SK-N-SH (cell line): ENCODE data around the gene NUAK1. TPM values are rescaled to one million over a fixed set of nuclear protein-coding genes. Genes with fewer than 3 reads are reported as not detected.

Experiments
- CTCF ChIA-PET: fragments of 300-600, 350-600 bp; formaldehyde crosslinking; extraction: SDS; loops from one replicate; lab custom pipeline; 2021; lab: Yijun Ruan, JAX
- POLR2A ChIA-PET: fragments of 350-600 bp; sonication (Branson Sonifier 250); formaldehyde crosslinking; extraction: SDS; loops from one replicate; lab custom pipeline; 2020; ENCODE audit warnings: antibody characterized with exemption, inconsistent platforms; lab: Yijun Ruan, JAX
- DNase-seq: peaks from one replicate; pipeline ENCODE4 v3.0.0; 2012
- H2AFZ ChIP-seq: fragments of 200-600 bp; sonication (generic); 2 replicates; pipeline ENCODE4 v1.8.1; 2016; ENCODE audit warnings: antibody characterized with exemption, mild to moderate bottlenecking, low read depth
- H3F3A ChIP-seq: fragments of 200-600 bp; sonication (generic); replicated peaks from 2 replicates; pipeline ENCODE3; 2016; ENCODE audit warnings: antibody characterized with exemption, mild to moderate bottlenecking; ENCODE audit not compliant: insufficient read depth
- H3K27ac ChIP-seq, 2 experiments: fragments of 200-500 bp in 1 of 2; fragments of 200-600 bp in 1 of 2; sonication (Bioruptor generic) in 1 of 2; sonication (generic), shearing (Covaris generic) in 1 of 2; 2 replicates each; pipeline versions ENCODE4 v1.5.1 to v1.6.1; 2014 to 2016; ENCODE audit warnings: low read depth in 2 of 2, inconsistent platforms in 1 of 2, low read length in 1 of 2, mild to moderate bottlenecking in 1 of 2, mixed read lengths in 1 of 2
- H3K27me3 ChIP-seq: fragments of 200-600 bp; sonication (generic), shearing (Covaris generic); 2 replicates; pipeline ENCODE4 v1.6.1; 2016; ENCODE audit warnings: mixed run types; ENCODE audit not compliant: insufficient read depth
- H3K36me3 ChIP-seq, 2 experiments: fragments of 200-500 bp in 1 of 2; fragments of 200-600 bp in 1 of 2; sonication (Bioruptor generic) in 1 of 2; sonication (generic) in 1 of 2; replicated peaks in 1 of 2; 2 replicates each; pipeline versions ENCODE3 to v1.5.1; 2014 to 2016; ENCODE audit warnings: low read length in 1 of 2, mild to moderate bottlenecking in 1 of 2; ENCODE audit not compliant: insufficient read depth in 2 of 2, control insufficient read depth in 1 of 2
- H3K4me1 ChIP-seq, 2 experiments: fragments of 200-500 bp in 1 of 2; fragments of 200-600 bp in 1 of 2; sonication (Bioruptor generic) in 1 of 2; sonication (generic), shearing (Covaris generic) in 1 of 2; 2 replicates each; pipeline versions ENCODE4 v1.5.1 to v1.6.1; 2014 to 2016; ENCODE audit warnings: low read depth in 1 of 2, low read length in 1 of 2, mixed run types in 1 of 2; ENCODE audit not compliant: insufficient read depth in 2 of 2, control insufficient read depth in 1 of 2
- H3K4me2 ChIP-seq: fragments of 200-600 bp; sonication (generic), shearing (Covaris generic); 2 replicates; pipeline ENCODE4 v1.6.1; 2017; ENCODE audit warnings: mixed run types
- H3K4me3 ChIP-seq, 2 experiments: fragments of 200-500 bp in 1 of 2; fragments of 200-600 bp in 1 of 2; sonication (Bioruptor generic) in 1 of 2; sonication (generic), shearing (Covaris generic) in 1 of 2; 2 replicates each; pipeline versions ENCODE4 v1.5.1 to v1.8.1; 2014 to 2016; ENCODE audit warnings: low read depth in 2 of 2, inconsistent platforms in 1 of 2, low read length in 1 of 2, mild to moderate bottlenecking in 1 of 2, mixed read lengths in 1 of 2, moderate library complexity in 1 of 2
- H3K79me2 ChIP-seq: fragments of 200-600 bp; sonication (generic); 2 replicates; pipeline ENCODE4 v1.8.1; 2017; ENCODE audit warnings: mild to moderate bottlenecking; ENCODE audit not compliant: insufficient read depth
- H3K9ac ChIP-seq: fragments of 200-600 bp; sonication (generic); 2 replicates; pipeline ENCODE4 v1.6.1; 2017; ENCODE audit warnings: mixed run types
- H3K9me2 ChIP-seq: fragments of 200-600 bp; sonication (generic); 2 replicates; pipeline ENCODE4 v1.6.1; 2017; ENCODE audit warnings: mixed run types
- H3K9me3 ChIP-seq: fragments of 200-600 bp; sonication (generic); 2 replicates; pipeline ENCODE4 v1.6.1; 2017; ENCODE audit warnings: mixed run types, mild to moderate bottlenecking, moderate library complexity
- H4K20me1 ChIP-seq: fragments of 200-600 bp; sonication (generic); 2 replicates; pipeline ENCODE4 v1.6.1; 2017; ENCODE audit warnings: mild to moderate bottlenecking, mixed run types; ENCODE audit not compliant: insufficient read depth
- ELF1 ChIP-seq: IDR thresholded peaks from 2 replicates; pipeline ENCODE4 v1.4.0; 2012
- EP300 ChIP-seq, 2 experiments: IDR thresholded peaks; 2 replicates each; pipeline versions ENCODE4 v1.4.0 to v1.6.1; 2012; ENCODE audit warnings: borderline replicate concordance in 1 of 2, low read depth in 1 of 2, low read length in 1 of 2
- FOSL2 ChIP-seq: IDR thresholded peaks from 2 replicates; pipeline ENCODE4 v1.4.0; 2012; ENCODE audit warnings: low read depth, mild to moderate bottlenecking, moderate library complexity, borderline replicate concordance
- FOXJ3 ChIP-seq: sonication (generic); formaldehyde crosslinking; IDR thresholded peaks from 2 replicates; pipeline ENCODE4 v1.5.1; 2020; ENCODE audit warnings: mild to moderate bottlenecking, missing genetic modification reagents
- FOXM1 ChIP-seq: IDR thresholded peaks from 2 replicates; pipeline ENCODE4 v1.4.0; 2012; ENCODE audit warnings: low read depth, mild to moderate bottlenecking
- GABPA ChIP-seq: IDR thresholded peaks from 2 replicates; pipeline ENCODE4 v1.4.0; 2012; ENCODE audit warnings: low read depth, mild to moderate bottlenecking
- GATA2 ChIP-seq: sonication (generic); formaldehyde crosslinking; IDR thresholded peaks from 2 replicates; pipeline ENCODE4 v1.5.0; 2020; ENCODE audit warnings: mild to moderate bottlenecking, missing genetic modification reagents
- JUND ChIP-seq: IDR thresholded peaks from 2 replicates; pipeline ENCODE4 v1.4.0; 2012
- MEF2A ChIP-seq: IDR thresholded peaks from 2 replicates; pipeline ENCODE4 v1.4.0; 2012; ENCODE audit warnings: low read depth, borderline replicate concordance
- MXI1 ChIP-seq: IDR thresholded peaks from 2 replicates; pipeline ENCODE4 v1.6.1; 2012; ENCODE audit warnings: mild to moderate bottlenecking, low read depth, low read length, improper control_type of control experiment
- NRF1 ChIP-seq: IDR thresholded peaks from 2 replicates; pipeline ENCODE4 v1.6.1; 2012; ENCODE audit warnings: low read depth, mild to moderate bottlenecking, low read length
- POLR2AphosphoS5 ChIP-seq: IDR thresholded peaks from 2 replicates; pipeline ENCODE4 v1.6.1; 2012; ENCODE audit warnings: low read depth, low read length
- RAD21 ChIP-seq: IDR thresholded peaks from 2 replicates; pipeline ENCODE4 v1.6.1; 2012; ENCODE audit warnings: mild to moderate bottlenecking, low read length
- RFX5 ChIP-seq: IDR thresholded peaks from 2 replicates; pipeline ENCODE4 v1.6.1; 2012; ENCODE audit warnings: mild to moderate bottlenecking, improper control_type of control experiment, low read length
- RXRA ChIP-seq: IDR thresholded peaks from 2 replicates; pipeline ENCODE4 v1.4.0; 2012; ENCODE audit warnings: low read depth, mild to moderate bottlenecking, borderline replicate concordance
- SIN3A ChIP-seq: IDR thresholded peaks from 2 replicates; pipeline ENCODE4 v1.6.1; 2012; ENCODE audit warnings: low read depth, mild to moderate bottlenecking, low read length, moderate library complexity, borderline replicate concordance
- SMC3 ChIP-seq: IDR thresholded peaks from 2 replicates; pipeline ENCODE4 v1.6.1; 2012; ENCODE audit warnings: low read depth, low read length, improper control_type of control experiment
- TCF12 ChIP-seq: IDR thresholded peaks from 2 replicates; pipeline ENCODE4 v1.4.0; 2012
- TEAD4 ChIP-seq: IDR thresholded peaks from 2 replicates; pipeline ENCODE4 v1.4.0; 2012; ENCODE audit warnings: mild to moderate bottlenecking, borderline replicate concordance; ENCODE audit not compliant: insufficient read depth
- USF1 ChIP-seq: IDR thresholded peaks from 2 replicates; pipeline ENCODE4 v1.4.0; 2012; ENCODE audit warnings: low read depth, borderline replicate concordance
- WGBS: methylation state at CpG from one replicate; pipeline ENCODE4 v1.1.6; 2017; ENCODE audit warnings: low lambda C conversion rate; 5-methylcytosine and 5-hydroxymethylcytosine counted together
- polyA plus RNA-seq, 3 experiments: library from polyadenylated mRNA; depleted of rRNA; stranded (reverse); fragments of >200 nt; gene quantifications; 2 replicates each; pipeline ENCODE4 v1.2.3, GENCODE V29; 2012
- TF ChIP-seq, protein P1 (sequence below): IDR thresholded peaks from 2 replicates; pipeline ENCODE4 v1.4.0; 2012; ENCODE audit warnings: low read depth
- TF ChIP-seq, protein P2 (sequence below): fragments of 200-600 bp; sonication (generic); IDR thresholded peaks from 2 replicates; pipeline ENCODE4 v1.6.1; 2017; ENCODE audit warnings: antibody characterized with exemption, mild to moderate bottlenecking, moderate library complexity
- TF ChIP-seq, protein P3 (sequence below): fragments of 150-350 bp; IDR thresholded peaks from 2 replicates; pipeline ENCODE4 v1.6.1; 2016; ENCODE audit warnings: mild to moderate bottlenecking, low read depth, low read length
- TF ChIP-seq, protein P4 (sequence below): IDR thresholded peaks from 2 replicates; pipeline ENCODE4; 2012

The NUAK1 gene
- polyA plus RNA-seq, 1 of the 3 experiments (the other 2 are of a cell fraction) = 8.1 TPM

DNA sequence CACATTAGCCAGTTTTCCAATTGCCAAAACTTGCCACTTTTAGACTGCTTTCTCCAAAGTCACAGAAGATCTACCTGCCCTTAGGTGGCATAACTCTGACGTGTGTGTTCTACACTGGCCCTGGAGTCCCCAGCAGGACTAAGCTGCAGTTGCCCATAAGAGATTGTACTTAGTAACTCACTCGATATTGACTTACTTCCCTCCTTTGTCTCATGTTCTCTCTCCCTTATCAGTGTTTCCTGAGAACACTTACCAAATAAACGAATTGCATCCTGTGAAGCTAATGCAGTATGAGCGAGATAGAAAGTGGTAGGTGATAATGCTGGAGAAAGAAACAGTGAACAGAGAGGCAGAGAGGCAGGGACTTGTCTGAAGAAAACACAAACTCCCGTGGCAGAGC, 117.2 kb downstream of the NUAK1 start:
- no peak overlapping the region for H3K27ac ChIP-seq
- H3K36me3 ChIP-seq = no peaks in the 10 kb centered on the region
- ChIA-PET CTCF (no interaction called here), POLR2A (no interaction called here)
- no peaks in the 10 kb centered on the region for H3K4me1 ChIP-seq
- no peaks in the 10 kb centered on the region for H3K27me3 ChIP-seq
- no peak for DNase-seq
- H3K4me2 ChIP-seq = no peak overlapping the region
- H3K4me3 ChIP-seq = no peak overlapping the region
- 80% methylated on average over 5 of the region's 5 CpGs for WGBS
- H3K9me2 ChIP-seq = no peaks in the 10 kb centered on the region
- H3K9ac ChIP-seq = no peak overlapping the region
- H4K20me1 ChIP-seq = no peaks in the 10 kb centered on the region
- no peak overlapping the region for H2AFZ ChIP-seq
- H3K79me2 ChIP-seq = no peaks in the 10 kb centered on the region
- H3K9me3 ChIP-seq = no peaks in the 10 kb centered on the region
- TF ChIP-seq FOXJ3 (no peak), EP300 (IDR thresholded peaks at IDR 0.05; ENCODE audit: borderline replicate concordance in 1 of 2, low read depth in 1 of 2, low read length in 1 of 2) (no peak), TEAD4 (no peak), FOXM1 (no peak), JUND (no peak), SMC3 (no peak), RAD21 (no peak), MEF2A (no peak), SIN3A (no peak), GATA2 (CRISPR knock-in tag) (no peak), RFX5 (no peak), RXRA (no peak), TCF12 (no peak), GABPA (no peak), FOSL2 (no peak)
- TF ChIP-seq, protein P1, sequence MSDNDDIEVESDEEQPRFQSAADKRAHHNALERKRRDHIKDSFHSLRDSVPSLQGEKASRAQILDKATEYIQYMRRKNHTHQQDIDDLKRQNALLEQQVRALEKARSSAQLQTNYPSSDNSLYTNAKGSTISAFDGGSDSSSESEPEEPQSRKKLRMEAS = no peak
- TF ChIP-seq, protein P2, sequence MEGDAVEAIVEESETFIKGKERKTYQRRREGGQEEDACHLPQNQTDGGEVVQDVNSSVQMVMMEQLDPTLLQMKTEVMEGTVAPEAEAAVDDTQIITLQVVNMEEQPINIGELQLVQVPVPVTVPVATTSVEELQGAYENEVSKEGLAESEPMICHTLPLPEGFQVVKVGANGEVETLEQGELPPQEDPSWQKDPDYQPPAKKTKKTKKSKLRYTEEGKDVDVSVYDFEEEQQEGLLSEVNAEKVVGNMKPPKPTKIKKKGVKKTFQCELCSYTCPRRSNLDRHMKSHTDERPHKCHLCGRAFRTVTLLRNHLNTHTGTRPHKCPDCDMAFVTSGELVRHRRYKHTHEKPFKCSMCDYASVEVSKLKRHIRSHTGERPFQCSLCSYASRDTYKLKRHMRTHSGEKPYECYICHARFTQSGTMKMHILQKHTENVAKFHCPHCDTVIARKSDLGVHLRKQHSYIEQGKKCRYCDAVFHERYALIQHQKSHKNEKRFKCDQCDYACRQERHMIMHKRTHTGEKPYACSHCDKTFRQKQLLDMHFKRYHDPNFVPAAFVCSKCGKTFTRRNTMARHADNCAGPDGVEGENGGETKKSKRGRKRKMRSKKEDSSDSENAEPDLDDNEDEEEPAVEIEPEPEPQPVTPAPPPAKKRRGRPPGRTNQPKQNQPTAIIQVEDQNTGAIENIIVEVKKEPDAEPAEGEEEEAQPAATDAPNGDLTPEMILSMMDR = no peak
- TF ChIP-seq, protein P3, sequence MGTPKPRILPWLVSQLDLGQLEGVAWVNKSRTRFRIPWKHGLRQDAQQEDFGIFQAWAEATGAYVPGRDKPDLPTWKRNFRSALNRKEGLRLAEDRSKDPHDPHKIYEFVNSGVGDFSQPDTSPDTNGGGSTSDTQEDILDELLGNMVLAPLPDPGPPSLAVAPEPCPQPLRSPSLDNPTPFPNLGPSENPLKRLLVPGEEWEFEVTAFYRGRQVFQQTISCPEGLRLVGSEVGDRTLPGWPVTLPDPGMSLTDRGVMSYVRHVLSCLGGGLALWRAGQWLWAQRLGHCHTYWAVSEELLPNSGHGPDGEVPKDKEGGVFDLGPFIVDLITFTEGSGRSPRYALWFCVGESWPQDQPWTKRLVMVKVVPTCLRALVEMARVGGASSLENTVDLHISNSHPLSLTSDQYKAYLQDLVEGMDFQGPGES = no peak
- no peaks in the 10 kb centered on the region for H3F3A ChIP-seq

GRCh38 chr12:106020736-106021135, 118.0 kb downstream of the NUAK1 start:
- Histone ChIP-seq H3K79me2 (no peaks in the 10 kb centered on the region), H2AFZ (no peak overlapping the region), H3K9me2 (no peaks in the 10 kb centered on the region), H3K4me2 (no peak overlapping the region), H3F3A (no peaks in the 10 kb centered on the region), H3K27ac (no peak overlapping the region), H3K36me3 (no peaks in the 10 kb centered on the region), H3K4me3 (no peak overlapping the region), H3K9me3 (no peaks in the 10 kb centered on the region), H4K20me1 (no peaks in the 10 kb centered on the region), H3K27me3 (no peaks in the 10 kb centered on the region), H3K4me1 (no peaks in the 10 kb centered on the region), H3K9ac (no peak overlapping the region)
- no peak for DNase-seq
- 78% methylated on average over 3 of the region's 3 CpGs for WGBS
- CTCF ChIA-PET = interaction anchor here (1.1 kb wide), 1 partner anchor 10 kb away, joined by 4 read pairs; no protein-coding TSS in a partner anchor
- POLR2A ChIA-PET = no interaction called here
- no peak for TF ChIP-seq SMC3
- TF ChIP-seq NRF1 = no peak
- TF ChIP-seq TCF12 = no peak
- no peak for TF ChIP-seq MXI1
- TF ChIP-seq FOXJ3 = no peak
- no peak for TF ChIP-seq POLR2AphosphoS5
- no peak for TF ChIP-seq EP300 (IDR thresholded peaks at IDR 0.05; ENCODE audit: borderline replicate concordance in 1 of 2, low read depth in 1 of 2, low read length in 1 of 2)
- no peak for TF ChIP-seq MEF2A
- TF ChIP-seq FOSL2 = no peak
- TF ChIP-seq, protein P4, sequence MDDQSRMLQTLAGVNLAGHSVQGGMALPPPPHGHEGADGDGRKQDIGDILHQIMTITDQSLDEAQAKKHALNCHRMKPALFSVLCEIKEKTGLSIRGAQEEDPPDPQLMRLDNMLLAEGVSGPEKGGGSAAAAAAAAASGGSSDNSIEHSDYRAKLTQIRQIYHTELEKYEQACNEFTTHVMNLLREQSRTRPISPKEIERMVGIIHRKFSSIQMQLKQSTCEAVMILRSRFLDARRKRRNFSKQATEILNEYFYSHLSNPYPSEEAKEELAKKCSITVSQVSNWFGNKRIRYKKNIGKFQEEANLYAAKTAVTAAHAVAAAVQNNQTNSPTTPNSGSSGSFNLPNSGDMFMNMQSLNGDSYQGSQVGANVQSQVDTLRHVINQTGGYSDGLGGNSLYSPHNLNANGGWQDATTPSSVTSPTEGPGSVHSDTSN = no peak
- no peak for TF ChIP-seq TEAD4
- TF ChIP-seq RAD21 = no peak
- TF ChIP-seq GABPA = no peak
- TF ChIP-seq ELF1 = no peak
- no peak for TF ChIP-seq USF1
- TF ChIP-seq, protein P1 = no peak
- TF ChIP-seq RXRA = no peak
- no peak for TF ChIP-seq SIN3A
